Stimulated activated CD4-positive, alpha-beta T cell treated with anti-CD3 and anti-CD28 coated beads, TNF-alpha, amount 100 ng/mL, for 1 hour (primary cell): Measurements from ENCODE around the gene ANKRD63.

Source experiments
- DNase-seq, 3 donors: peaks; one replicate each; pipeline ENCODE4 v3.0.0-alpha.2; 2020; ENCODE audit warnings: low read depth in 3 of 3, low spot score in 1 of 3

The ANKRD63 gene

DNA sequence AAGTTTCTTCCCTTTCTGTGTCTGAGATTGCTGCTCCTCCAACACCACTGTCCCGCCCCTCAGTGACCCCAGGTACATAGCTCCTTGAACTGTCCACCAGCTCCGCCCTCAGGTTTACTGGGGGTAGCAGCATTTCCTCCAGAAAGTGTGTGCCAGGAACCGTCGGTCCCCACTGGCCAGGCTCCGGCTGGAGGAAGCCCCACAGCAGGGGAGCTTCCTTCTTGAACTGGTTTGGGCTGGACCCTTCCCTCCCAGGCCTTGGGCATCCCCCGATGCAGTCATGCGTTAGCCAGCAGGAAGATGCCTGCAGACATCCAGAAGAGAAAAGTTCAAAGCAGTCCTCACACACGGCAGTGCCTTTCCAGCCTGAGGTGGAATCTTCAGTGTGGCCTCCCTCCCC lies 24.3 kb downstream of the ANKRD63 start:
- no peak for DNase-seq

DNA sequence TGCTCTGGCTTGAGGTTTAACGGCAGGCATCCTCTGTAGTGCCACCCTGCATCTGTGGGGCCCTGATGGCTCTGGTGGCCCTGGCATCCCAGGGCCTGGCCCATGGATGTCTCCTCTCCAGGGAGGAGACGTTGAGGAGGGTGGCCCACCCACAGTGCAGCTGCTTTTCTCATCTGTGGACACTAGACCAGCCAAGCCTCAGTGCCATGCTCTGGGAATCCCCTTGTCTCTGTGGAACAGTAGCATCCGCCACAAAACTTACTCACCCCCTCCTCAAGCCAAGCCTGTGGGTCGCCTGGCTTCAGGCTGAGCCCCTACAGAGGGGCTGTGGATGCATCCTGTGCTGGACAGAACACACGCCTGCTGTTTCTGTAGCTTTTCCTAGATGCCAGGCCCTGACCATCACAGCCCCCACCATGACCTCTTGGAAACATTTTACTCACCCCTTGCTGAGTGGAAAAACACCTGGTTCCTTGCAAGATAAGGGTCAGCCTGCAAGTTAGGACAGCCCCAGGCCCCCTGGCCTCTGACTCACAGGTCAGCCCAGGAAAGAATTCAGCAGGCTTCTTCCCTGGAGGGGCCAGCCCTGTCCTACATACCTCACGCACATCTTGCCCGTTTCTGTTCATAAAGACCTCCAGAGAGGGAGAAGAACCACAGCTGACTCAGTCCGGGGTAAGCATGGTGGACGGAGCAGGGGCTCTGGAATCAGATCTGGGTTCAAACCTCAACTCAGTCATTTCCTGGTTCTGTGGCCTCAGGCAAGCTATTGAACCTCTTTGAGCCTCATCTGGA lies 25.0 kb downstream of the ANKRD63 start:
- no peak for DNase-seq

- no peak for DNase-seq
Observed at GRCh38 chr15:40256638-40257235, 26.1 kb downstream of the ANKRD63 start.

GRCh38 chr15:40255033-40255432 lies 27.8 kb downstream of the ANKRD63 start:
- no peak for DNase-seq

DNA sequence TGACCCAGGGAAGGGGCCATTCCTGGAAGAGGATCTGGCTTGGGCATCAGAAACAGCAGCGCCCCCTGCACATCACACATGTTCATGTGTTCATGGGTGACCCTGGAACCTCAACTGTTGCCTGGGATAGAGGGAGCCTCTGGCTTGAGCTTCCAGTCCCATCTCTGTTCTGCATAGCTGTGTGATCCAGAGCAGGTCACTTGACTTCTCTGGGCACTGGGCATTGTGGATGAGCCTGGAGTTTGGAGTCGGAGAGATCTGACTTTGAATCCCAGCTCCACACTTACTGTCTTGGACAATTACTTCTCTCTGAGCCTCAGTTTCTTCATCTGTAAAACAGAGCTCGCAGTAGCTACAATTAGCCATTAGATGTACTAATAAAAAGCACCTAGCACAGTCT lies 28.4 kb downstream of the ANKRD63 start:
- no peak for DNase-seq

- no peak for DNase-seq
Observed at GRCh38 chr15:40253167-40253790, 29.6 kb downstream of the ANKRD63 start.

- DNase-seq = no peak
Observed at GRCh38 chr15:40252438-40253166, 30.3 kb downstream of the ANKRD63 start.

DNA sequence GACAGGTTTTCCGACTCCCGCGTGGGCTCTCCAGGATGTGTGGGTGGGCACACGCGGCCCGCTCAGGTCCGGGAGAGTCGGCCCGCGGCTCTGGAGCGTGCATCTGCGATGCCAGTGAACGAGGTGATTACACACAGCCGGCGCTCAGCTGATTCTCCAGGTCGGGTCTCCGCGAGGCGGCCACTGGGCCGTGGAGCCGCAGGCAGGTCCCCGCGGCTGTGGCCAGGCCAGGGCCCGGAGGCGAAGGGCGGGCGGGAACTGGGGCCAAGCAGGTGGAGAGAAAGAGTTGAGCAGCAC lies 30.8 kb downstream of the ANKRD63 start:
- no peak for DNase-seq

- no peak for DNase-seq
Observed at GRCh38 chr15:40251486-40252140, 31.3 kb downstream of the ANKRD63 start.

DNA sequence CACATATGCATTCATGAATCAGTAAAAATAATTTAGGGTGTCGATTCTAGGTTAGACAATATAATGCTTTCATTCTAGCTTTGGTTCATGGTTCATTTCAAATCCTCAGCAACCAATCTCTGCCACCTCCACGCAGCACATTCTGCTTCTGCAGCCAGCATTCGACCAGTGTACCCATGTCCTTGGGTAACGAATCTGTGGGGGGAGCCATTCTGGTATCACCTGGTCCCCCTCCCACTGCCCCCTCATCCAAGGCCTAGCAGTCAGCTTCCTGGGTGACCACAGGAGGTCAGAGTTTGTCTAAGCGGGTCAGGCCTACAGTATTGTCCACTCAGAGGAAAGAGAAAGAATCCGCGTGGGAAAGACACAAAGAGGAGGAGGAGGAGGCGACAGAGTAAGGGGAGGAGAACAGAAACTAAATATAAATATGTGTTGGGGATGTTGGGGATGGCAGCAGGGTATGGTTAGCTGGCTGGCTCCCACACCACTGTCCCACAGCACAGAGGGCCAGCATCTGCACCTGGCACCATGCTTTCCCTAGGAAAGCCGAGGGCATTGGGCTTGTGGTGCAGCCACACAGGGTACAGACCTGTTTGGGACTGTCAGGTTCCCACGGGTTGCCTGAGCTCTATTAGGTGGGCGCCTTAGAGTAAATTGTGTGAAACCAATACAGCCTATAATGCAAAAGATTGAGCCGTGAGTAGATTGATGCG lies 31.9 kb downstream of the ANKRD63 start:
- no peak for DNase-seq

GRCh38 chr15:40250304-40250656 lies 32.6 kb downstream of the ANKRD63 start:
- no peak for DNase-seq

DNA sequence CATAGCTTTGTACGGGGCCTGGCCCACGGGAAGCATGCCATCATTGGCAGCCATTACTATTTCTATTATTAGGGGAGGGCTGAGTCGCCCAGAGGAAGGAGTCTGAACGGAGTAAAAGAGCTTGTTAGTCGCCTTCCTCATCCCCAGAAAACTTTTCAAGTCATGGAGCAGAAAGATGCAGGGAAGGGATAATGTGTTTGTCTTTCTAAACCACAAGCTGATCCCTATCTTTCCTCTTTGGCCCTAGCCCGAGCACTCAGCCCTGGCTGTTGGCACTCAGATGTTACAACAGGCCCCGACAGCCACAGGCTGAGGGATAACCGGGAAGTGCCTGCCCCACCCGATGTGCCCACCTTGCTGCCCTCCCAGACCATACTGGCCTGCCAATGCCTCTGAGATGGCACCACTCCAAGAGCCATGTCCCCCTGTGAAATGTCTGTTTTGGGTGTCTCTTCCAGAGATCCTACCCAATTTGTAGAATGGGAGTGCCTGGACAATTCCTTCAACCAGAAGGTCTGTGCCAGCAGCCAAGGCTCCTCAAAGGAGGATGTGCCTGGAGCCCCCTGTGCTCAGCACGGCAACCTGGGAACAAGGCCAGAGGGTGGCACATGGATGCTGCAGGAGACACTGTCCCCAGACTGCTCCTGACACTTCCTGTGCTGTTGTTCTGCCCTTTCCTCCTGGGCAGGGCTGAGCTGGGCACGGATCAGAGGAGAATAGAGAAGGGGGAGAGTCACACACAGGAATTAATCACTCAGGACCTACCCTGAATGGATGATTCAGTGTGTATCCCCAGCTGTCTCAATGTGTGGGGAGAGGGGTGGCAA lies 33.2 kb downstream of the ANKRD63 start:
- no peak for DNase-seq

GRCh38 chr15:40248006-40248783 lies 34.7 kb downstream of the ANKRD63 start:
- DNase-seq = no peak

DNA sequence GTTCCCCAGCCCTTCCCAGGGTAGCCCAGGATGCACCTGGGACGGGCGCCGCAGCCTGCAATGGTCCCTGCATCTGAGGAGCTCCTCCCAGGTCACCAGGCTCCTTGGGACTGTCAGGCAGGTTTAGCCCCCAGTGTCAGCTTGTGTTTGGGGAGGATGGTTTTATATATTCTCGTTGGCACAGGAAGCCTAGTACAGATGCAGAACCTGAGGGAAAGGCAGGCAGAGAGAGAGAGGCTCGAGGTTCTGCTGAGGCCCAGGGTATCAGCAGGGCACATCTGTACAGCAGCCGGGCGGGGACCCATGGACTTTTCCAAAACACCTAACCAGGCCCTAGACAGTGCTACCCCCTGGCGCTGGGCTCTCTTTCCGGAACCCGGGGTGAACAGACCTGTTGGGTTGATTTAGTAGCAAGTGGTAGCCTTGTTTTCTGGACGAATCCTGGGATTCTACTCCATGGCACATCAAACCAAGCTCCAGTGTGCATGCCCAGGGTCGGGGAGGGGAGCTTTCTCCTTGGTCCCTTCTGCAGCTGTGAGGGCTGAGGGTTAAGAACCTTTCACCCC lies 35.4 kb downstream of the ANKRD63 start:
- no peak for DNase-seq

DNA sequence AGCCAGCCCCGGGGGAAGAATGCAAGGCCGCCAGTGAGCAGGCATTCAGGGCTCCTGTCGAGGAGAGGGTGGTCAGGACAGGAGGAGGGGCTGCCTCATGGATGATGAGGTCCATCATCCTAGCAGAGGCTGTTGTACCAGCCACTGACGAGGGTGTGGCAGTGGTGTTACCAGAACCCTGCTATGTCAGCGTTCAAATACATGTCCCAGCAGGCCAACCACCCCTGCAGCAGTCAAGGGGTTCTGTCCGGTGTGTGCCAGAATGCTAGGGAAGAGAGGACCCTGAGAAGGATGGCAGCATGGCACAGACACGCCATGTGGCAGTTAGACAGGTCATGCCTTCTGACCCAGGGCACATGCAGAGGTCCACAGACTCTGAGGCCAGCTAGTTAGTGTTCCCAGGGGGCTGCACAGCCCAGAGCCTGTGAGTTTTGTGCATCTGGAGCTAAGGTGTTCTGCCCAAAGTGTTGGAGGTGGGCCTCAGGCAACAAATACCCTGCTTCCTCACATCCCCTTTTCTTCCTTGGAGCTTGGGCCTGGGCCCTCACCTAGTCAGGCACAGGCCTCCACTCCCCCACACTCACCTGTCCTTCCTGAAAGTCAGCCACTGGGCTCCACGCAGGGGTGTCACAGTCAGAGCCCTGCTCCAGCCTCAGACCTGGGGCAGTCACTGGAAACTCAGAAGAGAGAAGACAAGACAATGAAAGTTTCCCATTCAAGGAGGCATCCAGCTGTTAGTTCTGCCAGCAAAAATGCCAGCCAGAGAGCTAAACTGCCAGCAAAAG lies 36.2 kb downstream of the ANKRD63 start:
- no peak for DNase-seq

- DNase-seq = no peak
Observed at GRCh38 chr15:40245666-40246450, 37.0 kb downstream of the ANKRD63 start.

GRCh38 chr15:40244961-40245523 lies 37.8 kb downstream of the ANKRD63 start:
- no peak for DNase-seq
